Measurements from ENCODE around the gene MAJIN. TPM values are rescaled to one million over a fixed set of nuclear protein-coding genes. Genes with fewer than 3 reads are reported as not detected.

Gene MAJIN
- total and polyA plus RNA-seq, 2 experiments from 2014 or later, result not detected

GRCh38 chr11:64999478-64999877 lies 27.6 kb upstream of the MAJIN start (continued):
- TF ChIP-seq ZNF462 (CRISPR knock-in tag; IDR thresholded peaks at IDR 0.05) (no peak), EZH2phosphoT487 (IDR thresholded peaks at IDR 0.05; ENCODE audit: unreplicated experiment) (no peak)

- H4K20me1 ChIP-seq (replicated peaks; ENCODE audit: insufficient read depth), result no peaks in the 10 kb centered on the region
- no peak overlapping the region for H3K4me3 Mint-ChIP-seq
Observed at GRCh38 chr11:64998690-64999431, 27.0 kb upstream of the MAJIN start.

More at GRCh38 chr11:64998690-64999431, 27.0 kb upstream of the MAJIN start:
- Mint-ChIP-seq H3K4me1 (peaks cover 14% of the 10 kb centered on the region), H3K36me3 (ENCODE audit: low read depth) (no peaks in the 10 kb centered on the region), H3K27ac (no peak overlapping the region), H3K9me3 (no peaks in the 10 kb centered on the region), H3K27me3 (ENCODE audit: insufficient read depth, low read depth, poor library complexity) (peaks cover 12% of the 10 kb centered on the region)
- H3F3A ChIP-seq (replicated peaks; ENCODE audit: low read depth), result no peaks in the 10 kb centered on the region
- TF ChIP-seq EZH2 (IDR thresholded peaks at IDR 0.05; ENCODE audit: low read depth, unreplicated experiment) (no peak), ZNF331 (CRISPR knock-in tag; IDR thresholded peaks at IDR 0.05; ENCODE audit: low read depth) (no peak), EZH2phosphoT487 (IDR thresholded peaks at IDR 0.05; ENCODE audit: unreplicated experiment) (no peak), CTCF (conservative IDR thresholded peaks at IDR 0.05; ENCODE audit: low read depth in 2 of 2) (no peak), STAT1 (IDR thresholded peaks at IDR 0.05; ENCODE audit: unreplicated experiment) (no peak)
- TF ChIP-seq, protein P1, sequence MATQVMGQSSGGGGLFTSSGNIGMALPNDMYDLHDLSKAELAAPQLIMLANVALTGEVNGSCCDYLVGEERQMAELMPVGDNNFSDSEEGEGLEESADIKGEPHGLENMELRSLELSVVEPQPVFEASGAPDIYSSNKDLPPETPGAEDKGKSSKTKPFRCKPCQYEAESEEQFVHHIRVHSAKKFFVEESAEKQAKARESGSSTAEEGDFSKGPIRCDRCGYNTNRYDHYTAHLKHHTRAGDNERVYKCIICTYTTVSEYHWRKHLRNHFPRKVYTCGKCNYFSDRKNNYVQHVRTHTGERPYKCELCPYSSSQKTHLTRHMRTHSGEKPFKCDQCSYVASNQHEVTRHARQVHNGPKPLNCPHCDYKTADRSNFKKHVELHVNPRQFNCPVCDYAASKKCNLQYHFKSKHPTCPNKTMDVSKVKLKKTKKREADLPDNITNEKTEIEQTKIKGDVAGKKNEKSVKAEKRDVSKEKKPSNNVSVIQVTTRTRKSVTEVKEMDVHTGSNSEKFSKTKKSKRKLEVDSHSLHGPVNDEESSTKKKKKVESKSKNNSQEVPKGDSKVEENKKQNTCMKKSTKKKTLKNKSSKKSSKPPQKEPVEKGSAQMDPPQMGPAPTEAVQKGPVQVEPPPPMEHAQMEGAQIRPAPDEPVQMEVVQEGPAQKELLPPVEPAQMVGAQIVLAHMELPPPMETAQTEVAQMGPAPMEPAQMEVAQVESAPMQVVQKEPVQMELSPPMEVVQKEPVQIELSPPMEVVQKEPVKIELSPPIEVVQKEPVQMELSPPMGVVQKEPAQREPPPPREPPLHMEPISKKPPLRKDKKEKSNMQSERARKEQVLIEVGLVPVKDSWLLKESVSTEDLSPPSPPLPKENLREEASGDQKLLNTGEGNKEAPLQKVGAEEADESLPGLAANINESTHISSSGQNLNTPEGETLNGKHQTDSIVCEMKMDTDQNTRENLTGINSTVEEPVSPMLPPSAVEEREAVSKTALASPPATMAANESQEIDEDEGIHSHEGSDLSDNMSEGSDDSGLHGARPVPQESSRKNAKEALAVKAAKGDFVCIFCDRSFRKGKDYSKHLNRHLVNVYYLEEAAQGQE (IDR thresholded peaks at IDR 0.05; ENCODE audit: unreplicated experiment), result no peak
- H3K4me3 ChIP-seq, result no peak overlapping the region
- no peak overlapping the region for H2AFZ ChIP-seq
- no peak for DNase-seq (ENCODE audit: low spot score)
- no peaks in the 10 kb centered on the region for H3K36me3 ChIP-seq (ENCODE audit: insufficient read depth)
- H3K9me2 ChIP-seq (ENCODE audit: insufficient read depth), result no peaks in the 10 kb centered on the region
- peaks cover 11% of the 10 kb centered on the region for H3K4me1 ChIP-seq (ENCODE audit: insufficient read depth)
- no peak overlapping the region for H3K27ac ChIP-seq (ENCODE audit: low read depth)
- no peak overlapping the region for H3K4me2 ChIP-seq
- no peaks in the 10 kb centered on the region for H3K27me3 ChIP-seq (ENCODE audit: insufficient read depth)
- no peak for ATAC-seq
- H3K79me2 ChIP-seq (replicated peaks; ENCODE audit: insufficient read depth), result no peaks in the 10 kb centered on the region
